ENCODE results near the gene YIF1A.

DNA sequence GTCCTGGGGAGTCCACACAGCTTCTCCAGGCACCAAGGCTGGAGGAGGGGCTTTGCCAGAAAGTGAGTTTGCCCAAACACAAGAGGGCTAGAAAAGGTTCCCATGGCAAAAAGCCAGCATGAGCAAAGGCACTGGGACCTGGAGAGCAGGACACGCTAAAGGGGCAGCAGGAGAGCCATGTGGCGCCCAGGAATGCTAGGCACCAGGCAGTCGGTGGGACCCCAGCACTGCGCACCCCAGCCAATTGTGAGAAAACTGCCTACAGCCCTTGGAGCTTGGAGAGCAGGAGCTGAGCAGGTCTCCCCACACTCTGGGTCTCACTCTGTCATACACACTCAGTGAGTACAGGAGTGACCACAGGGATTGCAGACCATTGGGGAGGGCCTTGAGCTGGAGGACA, 25.7 kb downstream of the YIF1A start:
- no peak for TF ChIP-seq CTCF (IDR thresholded peaks at IDR 0.05; ENCODE audit: low read depth, low read length)
- TF ChIP-seq EZH2phosphoT487 (IDR thresholded peaks at IDR 0.05; ENCODE audit: low read depth), result no peak

All from OCI-LY3 (cell line).